ENCODE results near the gene TMEM143. TPM values are rescaled to one million over a fixed set of nuclear protein-coding genes. Genes with fewer than 3 reads are reported as not detected.

Gene TMEM143
- total and polyA plus RNA-seq, 2 experiments from 2014 or later = 29.8 to 38.5 TPM

DNA sequence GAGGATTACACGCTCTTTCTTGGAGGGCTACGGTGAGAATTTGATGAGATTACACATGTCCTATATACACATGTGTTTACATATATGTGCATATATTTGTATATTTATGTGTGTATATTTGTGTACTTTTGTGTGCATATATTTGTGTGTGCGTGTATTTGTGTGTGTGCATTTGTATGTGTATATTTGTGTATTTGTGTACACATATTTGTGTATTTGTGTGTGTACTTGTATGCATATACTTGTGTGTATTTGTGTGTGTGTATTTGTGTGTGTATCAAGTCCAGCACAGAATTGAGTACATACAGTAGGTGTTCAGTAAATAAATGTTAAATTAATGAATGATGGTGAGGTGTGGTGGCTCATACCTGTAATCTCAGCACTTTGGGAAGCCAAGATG, 1.8 kb downstream of the TMEM143 start:
- Histone ChIP-seq H3K9me3 (ENCODE audit: low read depth) (no peaks in the 10 kb centered on the region), H3K27ac (no peak overlapping the region)
- TF ChIP-seq, protein P1, sequence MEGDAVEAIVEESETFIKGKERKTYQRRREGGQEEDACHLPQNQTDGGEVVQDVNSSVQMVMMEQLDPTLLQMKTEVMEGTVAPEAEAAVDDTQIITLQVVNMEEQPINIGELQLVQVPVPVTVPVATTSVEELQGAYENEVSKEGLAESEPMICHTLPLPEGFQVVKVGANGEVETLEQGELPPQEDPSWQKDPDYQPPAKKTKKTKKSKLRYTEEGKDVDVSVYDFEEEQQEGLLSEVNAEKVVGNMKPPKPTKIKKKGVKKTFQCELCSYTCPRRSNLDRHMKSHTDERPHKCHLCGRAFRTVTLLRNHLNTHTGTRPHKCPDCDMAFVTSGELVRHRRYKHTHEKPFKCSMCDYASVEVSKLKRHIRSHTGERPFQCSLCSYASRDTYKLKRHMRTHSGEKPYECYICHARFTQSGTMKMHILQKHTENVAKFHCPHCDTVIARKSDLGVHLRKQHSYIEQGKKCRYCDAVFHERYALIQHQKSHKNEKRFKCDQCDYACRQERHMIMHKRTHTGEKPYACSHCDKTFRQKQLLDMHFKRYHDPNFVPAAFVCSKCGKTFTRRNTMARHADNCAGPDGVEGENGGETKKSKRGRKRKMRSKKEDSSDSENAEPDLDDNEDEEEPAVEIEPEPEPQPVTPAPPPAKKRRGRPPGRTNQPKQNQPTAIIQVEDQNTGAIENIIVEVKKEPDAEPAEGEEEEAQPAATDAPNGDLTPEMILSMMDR (IDR thresholded peaks at IDR 0.05; ENCODE audit: low read depth, low read length) = no peak

DNA sequence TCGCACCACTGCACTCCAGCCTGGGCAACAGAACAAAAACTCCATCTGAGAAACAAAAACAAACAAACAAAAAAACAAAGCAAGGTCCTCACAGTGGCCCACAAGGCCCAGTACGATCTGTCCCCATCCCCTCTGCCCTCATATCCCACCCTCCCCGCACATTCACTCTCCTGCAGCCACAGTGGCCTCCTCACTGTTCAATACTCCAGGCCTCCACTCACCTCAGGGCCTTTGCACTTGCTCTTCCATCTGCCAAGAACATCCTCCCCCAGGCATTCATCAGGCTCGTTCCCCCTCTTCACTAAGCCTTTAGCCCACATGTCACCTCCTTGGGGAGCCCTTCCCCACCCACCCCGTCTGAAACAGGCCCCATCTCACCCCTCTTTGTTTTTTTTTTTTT, 4.6 kb downstream of the TMEM143 start:
- Histone ChIP-seq H3K9me3 (ENCODE audit: low read depth) (no peaks in the 10 kb centered on the region), H3K4me1 (ENCODE audit: low read depth) (peaks cover 4% of the 10 kb centered on the region), H3K27me3 (no peaks in the 10 kb centered on the region), H3K4me3 (no peak overlapping the region), H3K36me3 (no peaks in the 10 kb centered on the region), H3K27ac (no peak overlapping the region)
- no peak for DNase-seq (ENCODE audit: low read depth in 1 of 2, low spot score in 1 of 2)
- TF ChIP-seq, protein P1 (IDR thresholded peaks at IDR 0.05; ENCODE audit: low read depth, low read length) = no peak

More for the DNA sequence above, 1.8 kb downstream of the TMEM143 start:
- no peaks in the 10 kb centered on the region for H3K36me3 ChIP-seq
- no peak overlapping the region for H3K4me3 ChIP-seq
- DNase-seq (ENCODE audit: low read depth in 1 of 2, low spot score in 1 of 2) = no peak
- H3K27me3 ChIP-seq = no peaks in the 10 kb centered on the region
- H3K4me1 ChIP-seq (ENCODE audit: low read depth) = peaks cover 4% of the 10 kb centered on the region

DNA sequence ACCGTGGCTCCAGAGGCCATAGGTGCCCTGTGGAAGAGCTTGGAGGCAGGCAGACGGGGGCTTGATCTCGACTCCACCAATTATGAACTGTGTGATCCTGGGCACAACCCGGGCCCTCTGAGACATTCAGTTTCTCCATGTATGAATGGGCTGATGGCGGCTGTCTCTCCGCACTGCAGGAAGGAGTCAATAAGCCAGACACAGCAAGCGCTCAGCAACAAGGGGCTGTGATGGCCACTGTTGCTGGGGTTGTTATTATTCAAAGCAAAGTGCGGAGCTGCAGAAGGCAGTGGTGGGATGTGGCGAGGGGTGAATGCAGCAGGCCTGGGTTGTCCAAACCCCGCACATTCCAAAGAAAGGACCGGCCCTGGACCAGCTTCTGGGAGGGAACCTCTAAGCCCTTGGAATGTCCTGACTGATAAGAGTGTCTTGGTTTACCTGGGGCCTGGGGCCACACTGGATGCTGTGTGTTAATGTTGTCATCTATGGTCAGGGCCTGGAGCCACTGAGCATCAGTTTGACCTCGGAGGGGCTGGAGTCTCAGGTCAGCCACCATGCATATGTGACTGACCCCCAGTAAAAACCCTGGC, 8.3 kb downstream of the TMEM143 start:
- Histone ChIP-seq H3K27me3 (no peaks in the 10 kb centered on the region), H3K36me3 (no peaks in the 10 kb centered on the region), H3K9me3 (ENCODE audit: low read depth) (no peaks in the 10 kb centered on the region), H3K27ac (no peak overlapping the region), H3K4me3 (no peak overlapping the region), H3K4me1 (ENCODE audit: low read depth) (no peaks in the 10 kb centered on the region)
- no peak for DNase-seq (ENCODE audit: low read depth in 1 of 2, low spot score in 1 of 2)
- TF ChIP-seq, protein P1 (IDR thresholded peaks at IDR 0.05; ENCODE audit: low read depth, low read length) = no peak

DNA sequence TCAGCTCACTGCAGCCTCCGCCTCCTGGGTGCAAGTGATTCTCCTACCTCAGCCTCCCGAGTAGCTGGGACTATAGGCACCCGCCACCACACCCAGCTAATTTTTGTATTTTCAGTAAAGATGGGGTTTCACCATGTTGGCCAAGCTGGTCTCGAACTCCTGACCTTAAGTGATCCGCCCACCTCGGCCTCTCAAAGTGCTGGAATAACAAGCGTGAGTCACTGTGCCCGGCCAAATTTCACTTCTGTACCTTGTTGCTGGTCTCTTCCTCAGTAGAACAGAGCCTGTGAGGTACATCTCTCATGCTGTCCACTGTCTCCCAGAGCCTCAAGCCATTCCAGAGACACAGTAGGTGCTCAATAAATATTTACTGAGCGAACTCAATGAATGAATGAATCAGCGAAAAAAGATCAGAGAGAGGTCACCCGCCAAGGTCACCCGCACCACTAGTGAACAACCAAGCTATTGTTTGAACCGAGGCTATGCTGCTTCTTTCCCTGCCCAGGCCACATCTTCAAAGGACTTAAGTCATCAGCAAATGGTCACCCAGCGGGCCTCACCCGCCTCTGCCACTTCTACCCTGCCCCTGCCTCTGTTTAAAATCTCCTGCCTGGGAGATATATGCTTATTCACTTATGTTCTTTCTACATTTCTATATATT, 9.3 kb downstream of the TMEM143 start:
- TF ChIP-seq, protein P1 (IDR thresholded peaks at IDR 0.05; ENCODE audit: low read depth, low read length) = no peak
- no peak overlapping the region for H3K4me3 ChIP-seq
- H3K27ac ChIP-seq = no peak overlapping the region
- no peaks in the 10 kb centered on the region for H3K9me3 ChIP-seq (ENCODE audit: low read depth)
- H3K36me3 ChIP-seq = no peaks in the 10 kb centered on the region
- no peaks in the 10 kb centered on the region for H3K4me1 ChIP-seq (ENCODE audit: low read depth)
- DNase-seq (ENCODE audit: low read depth in 1 of 2, low spot score in 1 of 2) = no peak
- no peaks in the 10 kb centered on the region for H3K27me3 ChIP-seq

DNA sequence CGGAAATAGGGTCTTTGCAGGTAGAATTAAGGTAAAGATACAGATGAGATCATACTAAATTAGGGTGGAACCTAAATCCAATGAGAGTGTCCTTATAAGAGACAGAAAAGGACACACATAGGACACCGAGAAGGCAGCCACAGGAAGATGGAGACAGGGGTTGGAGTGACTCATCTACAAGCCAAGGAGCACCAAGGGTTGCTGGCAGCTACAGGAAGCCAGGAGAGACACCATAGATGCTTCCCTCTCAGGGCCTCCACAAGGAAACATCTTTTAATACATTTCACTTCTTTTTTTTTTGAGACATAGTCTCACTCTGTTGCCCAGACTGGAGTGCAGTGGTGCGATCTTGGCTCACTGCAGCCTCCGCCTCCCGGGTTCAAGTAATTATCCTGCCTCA, 10.1 kb downstream of the TMEM143 start:
- no peaks in the 10 kb centered on the region for H3K27me3 ChIP-seq
- TF ChIP-seq, protein P1 (IDR thresholded peaks at IDR 0.05; ENCODE audit: low read depth, low read length) = no peak
- no peaks in the 10 kb centered on the region for H3K36me3 ChIP-seq
- no peak for DNase-seq (ENCODE audit: low read depth in 1 of 2, low spot score in 1 of 2)
- no peak overlapping the region for H3K4me3 ChIP-seq
- no peaks in the 10 kb centered on the region for H3K4me1 ChIP-seq (ENCODE audit: low read depth)
- no peak overlapping the region for H3K27ac ChIP-seq
- H3K9me3 ChIP-seq (ENCODE audit: low read depth) = no peaks in the 10 kb centered on the region
